C4-2B (cell line): ENCODE measurements around the gene INHBC.

Experiments
- CTCF ChIP-seq: fragments of 450-650 bp; conservative IDR thresholded peaks from 2 replicates; pipeline ENCODE4 v1.5.1; 2017; ENCODE audit warnings: mild to moderate bottlenecking
- ZFX ChIP-seq: fragments of 450-650 bp; IDR thresholded peaks from 2 replicates; pipeline ENCODE4 v1.6.1; 2017

- TF ChIP-seq CTCF (no peak), ZFX (no peak)
Measured at GRCh38 chr12:57434517-57435223, at the start of gene INHBC.
